ENCODE data around the gene LRRC26. TPM values are rescaled to one million over a fixed set of nuclear protein-coding genes. Genes with fewer than 3 reads are reported as not detected.

LRRC26 gene
- total RNA-seq, 1 donor from 2014 or later: not detected

DNA sequence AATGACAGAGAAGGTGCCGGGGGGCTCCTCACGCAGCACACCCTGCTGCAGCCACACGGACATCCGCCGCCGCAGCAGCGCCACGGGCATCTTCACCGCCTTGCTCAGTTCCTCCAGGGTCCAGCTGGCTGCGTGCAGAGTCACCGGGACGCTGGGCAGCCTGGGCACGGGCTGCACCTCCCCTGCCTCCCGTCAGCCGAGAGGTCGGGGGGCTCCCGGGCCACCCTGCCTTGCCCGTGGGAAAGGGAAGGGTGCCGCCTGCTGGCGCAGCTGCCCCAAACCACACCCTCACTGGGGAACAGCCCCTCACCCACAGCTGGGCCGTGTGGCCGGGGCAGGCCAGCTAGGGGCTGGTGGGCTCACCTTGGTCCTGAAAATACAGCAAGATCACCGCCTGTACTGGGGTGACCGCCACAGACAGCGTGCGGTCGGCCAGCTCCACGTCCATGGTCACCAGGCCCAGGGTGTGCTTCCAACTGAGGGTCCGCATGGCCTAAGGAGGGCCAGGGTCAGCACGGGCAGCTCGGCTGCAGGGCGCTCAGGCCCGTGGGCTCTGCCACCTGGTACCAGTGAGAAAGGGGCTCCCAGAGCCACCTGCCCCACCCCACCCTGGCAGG, 5.6 kb upstream of the LRRC26 start:
- H3K36me3 ChIP-seq: peaks cover 18 to 19% of the 10 kb centered on the region in 2 donors

DNA sequence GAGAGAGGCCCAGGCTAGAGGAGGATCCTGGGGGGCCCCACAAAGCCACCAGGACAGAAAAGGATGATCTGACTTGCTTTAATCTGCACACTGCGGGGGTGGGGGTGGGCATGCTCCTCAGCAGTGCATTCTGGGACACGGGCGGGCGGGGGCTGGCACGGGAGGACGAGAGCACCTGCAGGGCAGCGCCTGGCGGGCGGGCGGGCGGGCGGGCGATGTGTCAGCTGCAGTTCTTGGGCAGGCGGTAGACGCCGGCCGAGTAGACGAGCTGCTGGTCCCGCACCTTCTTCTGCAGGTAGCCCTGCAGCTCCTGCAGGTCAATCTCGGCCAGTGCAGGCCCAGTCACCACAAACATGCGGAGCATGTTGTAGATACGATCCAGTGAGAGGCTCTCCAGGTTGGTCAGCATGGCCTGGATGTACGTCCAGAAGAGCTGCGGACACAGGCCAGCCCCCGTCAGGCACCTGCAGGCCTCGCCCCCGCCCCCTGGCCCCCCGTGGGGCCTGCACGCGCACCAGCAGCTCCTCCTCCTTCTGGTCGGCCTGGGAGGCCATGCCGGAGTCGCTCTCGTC, 5.0 kb upstream of the LRRC26 start:
- no peak overlapping the region for H3K4me3 ChIP-seq
- no peak overlapping the region for H3K27ac ChIP-seq
- no peak for TF ChIP-seq CTCF (IDR thresholded peaks at IDR 0.05)
- peaks cover 11 to 13% of the 10 kb centered on the region in 2 donors for H3K36me3 ChIP-seq
- no peak for DNase-seq (ENCODE audit: low spot score in 2 of 2)
- H3K4me1 ChIP-seq: no peaks in the 10 kb centered on the region
- H3K9me3 ChIP-seq: no peaks in the 10 kb centered on the region
- no peaks in the 10 kb centered on the region for H3K27me3 ChIP-seq
- intact Hi-C loops (cut with DNase I): no loop called here

More for the DNA sequence above, 5.6 kb upstream of the LRRC26 start:
- H3K4me3 ChIP-seq: no peak overlapping the region
- intact Hi-C loops (cut with DNase I): no loop called here
- no peak for DNase-seq (ENCODE audit: low spot score in 2 of 2)
- no peak overlapping the region for H3K27ac ChIP-seq
- H3K27me3 ChIP-seq: no peaks in the 10 kb centered on the region
- TF ChIP-seq CTCF (IDR thresholded peaks at IDR 0.05): no peak
- no peaks in the 10 kb centered on the region for H3K9me3 ChIP-seq
- no peaks in the 10 kb centered on the region for H3K4me1 ChIP-seq

DNA sequence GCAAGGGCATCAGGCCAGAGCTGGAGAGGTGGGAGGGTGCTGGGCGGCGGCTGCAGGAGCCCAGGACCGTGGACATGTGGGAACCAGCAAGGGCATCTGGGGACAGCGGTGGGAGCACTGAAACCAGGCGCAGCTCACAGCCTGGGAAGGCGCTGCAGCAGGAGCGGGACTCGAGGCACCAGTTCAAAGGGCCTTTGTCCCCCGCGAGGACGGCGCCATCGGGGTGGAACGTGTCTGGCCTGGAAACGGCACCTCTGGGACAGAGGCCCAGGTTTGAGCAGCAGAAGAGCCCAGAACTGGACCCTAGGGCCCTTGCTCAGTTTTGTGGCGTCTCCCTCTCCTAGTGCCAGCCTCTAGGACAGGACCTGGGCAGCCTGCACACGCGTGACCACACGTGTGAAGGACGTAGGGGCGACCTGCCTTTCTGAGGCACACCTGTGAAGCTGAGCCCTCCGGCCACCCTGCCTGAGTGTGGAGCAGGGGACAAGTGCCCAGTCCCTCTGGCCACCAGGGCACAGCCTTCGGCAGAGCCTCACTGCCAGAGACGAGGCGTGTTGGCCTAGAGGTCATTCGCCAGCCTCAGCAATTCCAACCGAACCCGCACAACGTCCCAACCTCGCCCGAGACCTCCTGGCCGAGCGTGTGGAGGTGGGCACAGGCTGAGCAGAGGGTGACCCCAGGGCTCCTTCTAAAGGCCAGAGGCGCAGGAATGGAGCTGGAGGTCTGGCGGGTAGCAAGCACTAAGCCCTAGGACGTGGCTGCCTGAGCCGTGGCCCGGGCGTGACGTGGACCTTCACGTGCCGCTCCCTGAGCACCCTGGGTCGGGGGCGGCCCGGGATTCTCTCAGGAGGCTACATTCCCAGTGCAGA, 4.2 kb upstream of the LRRC26 start:
- intact Hi-C loops (cut with DNase I): no loop called here
- no peaks in the 10 kb centered on the region for H3K9me3 ChIP-seq
- DNase-seq (ENCODE audit: low spot score in 2 of 2): no peak
- peaks cover 3 to 6% of the 10 kb centered on the region in 2 donors for H3K4me1 ChIP-seq
- TF ChIP-seq CTCF (IDR thresholded peaks at IDR 0.05): no peak
- H3K36me3 ChIP-seq: peaks cover 3 to 5% of the 10 kb centered on the region in 2 donors
- no peak overlapping the region for H3K27ac ChIP-seq
- no peak overlapping the region for H3K4me3 ChIP-seq
- no peaks in the 10 kb centered on the region for H3K27me3 ChIP-seq

DNA sequence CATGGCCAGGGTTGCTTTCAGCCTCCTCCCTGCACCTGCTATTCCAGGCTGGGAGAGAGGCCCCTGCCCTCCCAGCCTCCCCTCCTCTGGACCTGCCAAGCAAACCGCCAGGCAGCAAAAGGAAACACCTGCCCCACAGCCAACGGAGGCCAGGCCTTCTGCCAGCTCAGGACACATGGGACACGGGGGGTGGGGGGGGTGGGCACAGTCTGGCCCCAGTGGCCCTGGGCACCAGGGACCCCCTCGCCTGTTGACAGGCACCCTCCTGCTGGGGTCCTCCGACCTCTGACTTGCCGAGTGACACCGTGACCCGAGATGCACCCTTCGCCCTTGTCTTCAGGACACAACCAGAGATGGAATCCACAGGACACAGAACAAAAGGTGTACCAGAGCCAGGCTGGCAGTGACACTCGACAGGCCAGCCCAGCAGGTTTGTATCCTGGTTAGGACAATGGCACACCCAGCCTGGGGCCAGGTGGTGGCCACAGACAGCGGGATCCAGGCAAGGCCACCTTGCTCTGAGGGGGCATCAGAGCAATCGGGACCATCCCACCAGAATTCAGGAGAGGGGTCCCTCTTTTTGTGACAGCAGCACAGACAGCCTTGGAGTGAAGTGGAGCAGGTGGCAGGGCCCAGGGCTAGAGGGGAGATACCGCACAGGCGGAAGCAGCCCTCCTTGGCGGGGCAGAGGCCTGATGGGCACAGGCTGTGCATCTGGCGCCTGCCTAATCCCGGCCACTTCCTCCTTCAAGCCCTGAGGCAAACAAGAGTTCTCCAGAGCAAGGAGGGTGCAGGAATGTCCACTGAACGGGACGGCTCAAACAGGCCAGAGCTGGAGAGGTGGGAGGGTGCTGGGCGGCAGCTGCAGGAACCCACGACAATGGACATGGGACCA, 3.3 kb upstream of the LRRC26 start:
- no peak for TF ChIP-seq CTCF (IDR thresholded peaks at IDR 0.05)
- Histone ChIP-seq H3K27me3 (peaks cover 5% of the 10 kb centered on the region), H3K4me3 (no peak overlapping the region), H3K27ac (no peak overlapping the region), H3K36me3 (peaks cover 0 to 4% of the 10 kb centered on the region in 2 donors), H3K9me3 (no peaks in the 10 kb centered on the region), H3K4me1 (peaks cover 6 to 14% of the 10 kb centered on the region in 2 donors)
- intact Hi-C loops (cut with DNase I): no loop called here
- DNase-seq (ENCODE audit: low spot score in 2 of 2): no peak
